Smooth muscle cell (in vitro differentiated cells): ENCODE results near the gene PHF2. TPM values are rescaled to one million over a fixed set of nuclear protein-coding genes. Genes with fewer than 3 reads are reported as not detected.
"Not testable (repeated sequence)": the region's sequence is repeated elsewhere in the genome, so short reads cannot be mapped to it uniquely, and the experiment has no call there.

ENCODE experiments used
- DNase-seq: peaks from one replicate; lab custom pipeline; 2025; ENCODE audit not compliant: unreplicated experiment; lab: John Stamatoyannopoulos, UW
- H2AFZ ChIP-seq: fragments of 200-600 bp; sonication (generic); 2 replicates; pipeline ENCODE4 v1.6.0; 2016; ENCODE audit warnings: antibody characterized with exemption, low read depth, mild to moderate bottlenecking
- H3F3A ChIP-seq: fragments of 200-600 bp; sonication (generic); 2 replicates; pipeline ENCODE4 v1.6.0; 2017; ENCODE audit warnings: antibody characterized with exemption, low read depth
- H3K27ac ChIP-seq: fragments of 200-600 bp; sonication (generic); 2 replicates; pipeline ENCODE4 v1.5.1; 2016; ENCODE audit warnings: low read depth, mild to moderate bottlenecking
- H3K27me3 ChIP-seq: fragments of 200-600 bp; sonication (generic); 2 replicates; pipeline ENCODE4 v1.6.1; 2016; ENCODE audit warnings: low read depth, mild to moderate bottlenecking
- H3K36me3 ChIP-seq: fragments of 200-600 bp; sonication (generic); 2 replicates; pipeline ENCODE4 v1.5.1; 2016; ENCODE audit warnings: low read depth
- H3K4me1 ChIP-seq: fragments of 200-600 bp; sonication (generic); 2 replicates; pipeline ENCODE4 v1.5.1; 2016; ENCODE audit warnings: low read depth
- H3K4me2 ChIP-seq: fragments of 200-600 bp; sonication (generic); 2 replicates; pipeline ENCODE4 v1.6.0; 2016; ENCODE audit warnings: mild to moderate bottlenecking
- H3K4me3 ChIP-seq: fragments of 200-600 bp; sonication (generic); 2 replicates; pipeline ENCODE4 v1.5.1; 2016; ENCODE audit warnings: mild to moderate bottlenecking
- H3K79me2 ChIP-seq: fragments of 200-600 bp; sonication (generic); 2 replicates; pipeline ENCODE4 v1.6.0; 2016; ENCODE audit warnings: low read depth, mild to moderate bottlenecking
- H3K9ac ChIP-seq: fragments of 200-600 bp; sonication (generic); 2 replicates; pipeline ENCODE4 v1.6.0; 2016; ENCODE audit warnings: low read depth
- H3K9me3 ChIP-seq: fragments of 200-600 bp; sonication (generic); replicated peaks from 2 replicates; pipeline ENCODE4 v1.5.1; 2016; ENCODE audit warnings: low read depth
- H4K20me1 ChIP-seq: fragments of 200-600 bp; sonication (generic); 2 replicates; pipeline ENCODE4 v1.6.0; 2016; ENCODE audit warnings: low read depth
- CTCF ChIP-seq: fragments of 200-600 bp; sonication (generic); IDR thresholded peaks from 2 replicates; pipeline ENCODE4 v1.5.1; 2017; ENCODE audit warnings: borderline replicate concordance, mild to moderate bottlenecking, antibody characterized with exemption; ENCODE audit not compliant: insufficient read depth, poor library complexity, severe bottlenecking
- WGBS: methylation state at CpG from one replicate; pipeline ENCODE4 v1.1.7; 2016; ENCODE audit warnings: low lambda C conversion rate; 5-methylcytosine and 5-hydroxymethylcytosine counted together
- polyA plus RNA-seq: library from polyadenylated mRNA; unstranded; fragments of >200 nt; fragmentation: Nextera tagmentation; extraction: Ambion mirVana; gene quantifications from 2 replicates; pipeline ENCODE4 v1.2.1, GENCODE V29; 2016
- total RNA-seq: library from RNA; depleted of rRNA; stranded (reverse); fragments of >200 nt; gene quantifications from 2 replicates; pipeline ENCODE4 v1.2.3, GENCODE V29; 2014

Gene PHF2
- total and polyA plus RNA-seq, 2 experiments from 2014 or later = 11.1 to 18.3 TPM

- Histone ChIP-seq H3K9ac (no peak overlapping the region), H3F3A (no peaks in the 10 kb centered on the region), H4K20me1 (peaks cover 12% of the 10 kb centered on the region), H3K27ac (no peak overlapping the region), H3K4me2 (no peak overlapping the region), H3K4me3 (no peak overlapping the region), H3K79me2 (no peaks in the 10 kb centered on the region), H3K9me3 (no peaks in the 10 kb centered on the region), H2AFZ (no peak overlapping the region), H3K4me1 (no peaks in the 10 kb centered on the region), H3K27me3 (no peaks in the 10 kb centered on the region), H3K36me3 (no peaks in the 10 kb centered on the region)
- no peak for DNase-seq
- 97% methylated on average over 9 of the region's 9 CpGs for WGBS
- no peak for TF ChIP-seq CTCF
Measured at GRCh38 chr9:93665128-93665636, 88.8 kb downstream of the PHF2 start.

- no peaks in the 10 kb centered on the region for H3K27me3 ChIP-seq
- H3K79me2 ChIP-seq = no peaks in the 10 kb centered on the region
- no peak for DNase-seq
- TF ChIP-seq CTCF = no peak
- H3K9ac ChIP-seq = no peak overlapping the region
- H3K9me3 ChIP-seq = no peaks in the 10 kb centered on the region
- no peak overlapping the region for H2AFZ ChIP-seq
- WGBS = 98% methylated on average over 27 of the region's 27 CpGs
- no peaks in the 10 kb centered on the region for H3F3A ChIP-seq
- H3K27ac ChIP-seq = no peak overlapping the region
- H3K4me2 ChIP-seq = no peak overlapping the region
- no peaks in the 10 kb centered on the region for H3K36me3 ChIP-seq
- H4K20me1 ChIP-seq = peaks cover 18% of the 10 kb centered on the region
- H3K4me3 ChIP-seq = no peak overlapping the region
- no peaks in the 10 kb centered on the region for H3K4me1 ChIP-seq
Measured at GRCh38 chr9:93665637-93666438, 89.5 kb downstream of the PHF2 start.

GRCh38 chr9:93666439-93666784 lies 90.0 kb downstream of the PHF2 start:
- not testable (repeated sequence) for H3K27me3 ChIP-seq, DNase-seq, H3K4me1 ChIP-seq, H3K9ac ChIP-seq, H3K79me2 ChIP-seq, H3K36me3 ChIP-seq, H3K4me3 ChIP-seq, H3K27ac ChIP-seq, H3K4me2 ChIP-seq, H3F3A ChIP-seq, H2AFZ ChIP-seq, H3K9me3 ChIP-seq
- 97% methylated on average over 6 of the region's 6 CpGs for WGBS
- peaks cover 20% of the 10 kb centered on the region for H4K20me1 ChIP-seq

- WGBS = 98% methylated on average over 18 of the region's 18 CpGs
- H3K4me3 ChIP-seq = no peak overlapping the region
- no peaks in the 10 kb centered on the region for H3F3A ChIP-seq
- H3K9ac ChIP-seq = no peak overlapping the region
- H3K4me1 ChIP-seq = no peaks in the 10 kb centered on the region
- no peak for DNase-seq
- H3K9me3 ChIP-seq = no peaks in the 10 kb centered on the region
- no peaks in the 10 kb centered on the region for H3K36me3 ChIP-seq
- H3K27me3 ChIP-seq = no peaks in the 10 kb centered on the region
- no peak for TF ChIP-seq CTCF
- H3K27ac ChIP-seq = no peak overlapping the region
- peaks cover 20% of the 10 kb centered on the region for H4K20me1 ChIP-seq
- no peak overlapping the region for H3K4me2 ChIP-seq
- no peaks in the 10 kb centered on the region for H3K79me2 ChIP-seq
- no peak overlapping the region for H2AFZ ChIP-seq
Measured at GRCh38 chr9:93667006-93667405, 90.6 kb downstream of the PHF2 start.
